GM13977 (cell line): ENCODE results near the gene HES3.
A peak's percentile ranks its signal among the peaks of the same experiment; 100 is the strongest.

Source experiments
- DNase-seq: peaks from one replicate; pipeline ENCODE4 v3.0.0; 2012; ENCODE audit warnings: low spot score
- in situ Hi-C: fragments of 300-500 bp; cut with MboI; formaldehyde crosslinking; loops from one replicate; pipeline ENCODE4 v1.12.0; 2022; ENCODE audit warnings: low sequenced_read_pairs, low pct_unique_long_range_greater_than_20kb, mixed read lengths, inconsistent platforms; ENCODE audit not compliant: unreplicated experiment
- TF ChIP-seq, protein P1 (sequence below): IDR thresholded peaks from 2 replicates; pipeline ENCODE4 v1.5.1; 2012; ENCODE audit warnings: mild to moderate bottlenecking, control low read depth; ENCODE audit not compliant: insufficient read depth; ENCODE audit errors: extremely low read depth, missing control alignments

HES3 gene

DNA sequence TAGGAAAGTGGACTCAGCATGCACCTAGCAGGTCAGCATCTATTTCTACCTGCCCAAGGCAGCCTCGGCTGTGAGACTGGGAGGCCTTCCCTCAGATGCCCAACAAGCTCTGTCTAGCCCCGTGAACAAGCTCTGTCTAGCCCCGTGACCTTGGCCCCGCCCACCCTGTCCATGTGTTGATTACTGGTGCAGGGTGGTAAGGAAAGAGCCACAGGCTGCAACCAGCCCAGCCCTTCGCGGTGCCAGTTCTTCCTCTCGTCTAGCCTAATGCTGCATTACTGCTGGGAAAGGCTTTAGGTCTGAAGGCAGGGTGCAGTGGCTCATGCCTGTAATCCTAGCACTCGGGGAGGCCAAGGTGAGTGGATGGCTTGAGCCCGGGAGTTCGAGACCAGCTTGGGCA lies 14.7 kb downstream of the HES3 start:
- DNase-seq: no peak
- TF ChIP-seq, protein P1, sequence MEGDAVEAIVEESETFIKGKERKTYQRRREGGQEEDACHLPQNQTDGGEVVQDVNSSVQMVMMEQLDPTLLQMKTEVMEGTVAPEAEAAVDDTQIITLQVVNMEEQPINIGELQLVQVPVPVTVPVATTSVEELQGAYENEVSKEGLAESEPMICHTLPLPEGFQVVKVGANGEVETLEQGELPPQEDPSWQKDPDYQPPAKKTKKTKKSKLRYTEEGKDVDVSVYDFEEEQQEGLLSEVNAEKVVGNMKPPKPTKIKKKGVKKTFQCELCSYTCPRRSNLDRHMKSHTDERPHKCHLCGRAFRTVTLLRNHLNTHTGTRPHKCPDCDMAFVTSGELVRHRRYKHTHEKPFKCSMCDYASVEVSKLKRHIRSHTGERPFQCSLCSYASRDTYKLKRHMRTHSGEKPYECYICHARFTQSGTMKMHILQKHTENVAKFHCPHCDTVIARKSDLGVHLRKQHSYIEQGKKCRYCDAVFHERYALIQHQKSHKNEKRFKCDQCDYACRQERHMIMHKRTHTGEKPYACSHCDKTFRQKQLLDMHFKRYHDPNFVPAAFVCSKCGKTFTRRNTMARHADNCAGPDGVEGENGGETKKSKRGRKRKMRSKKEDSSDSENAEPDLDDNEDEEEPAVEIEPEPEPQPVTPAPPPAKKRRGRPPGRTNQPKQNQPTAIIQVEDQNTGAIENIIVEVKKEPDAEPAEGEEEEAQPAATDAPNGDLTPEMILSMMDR: no peak
- in situ Hi-C loops: no loop called here

- in situ Hi-C loops: no loop called here
- DNase-seq: peak; percentile 94
- TF ChIP-seq, protein P1: no peak
Measured at GRCh38 chr1:6259491-6260362, 15.7 kb downstream of the HES3 start.

DNA sequence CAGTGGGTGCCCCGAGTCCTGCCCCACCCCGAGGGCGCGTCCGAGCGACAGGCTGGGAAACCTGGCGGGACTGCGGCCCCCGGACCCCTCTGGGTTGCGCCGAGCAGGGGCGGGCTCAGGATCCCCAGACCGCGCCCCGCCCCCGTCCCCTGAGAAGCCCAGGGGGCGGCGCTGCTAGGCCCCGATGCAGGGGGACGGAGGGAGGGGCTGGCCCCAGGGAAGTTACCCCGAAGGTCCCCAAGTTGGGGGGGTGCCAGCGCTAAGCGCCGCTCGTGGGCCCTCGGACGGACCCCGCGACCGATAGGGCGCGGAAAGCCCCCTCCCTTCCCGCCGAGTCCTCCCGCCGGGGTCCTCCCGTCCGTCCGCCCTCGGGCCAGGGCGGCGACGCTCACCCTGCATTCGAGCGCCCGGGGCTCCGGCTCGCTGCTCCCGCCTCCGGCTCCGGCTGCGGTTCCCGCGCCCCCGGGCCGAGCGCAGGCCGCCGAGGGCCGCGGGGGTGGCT lies 16.5 kb downstream of the HES3 start:
- in situ Hi-C loops: no loop called here
- TF ChIP-seq, protein P1: no peak
- DNase-seq: peak; percentile 73

DNA sequence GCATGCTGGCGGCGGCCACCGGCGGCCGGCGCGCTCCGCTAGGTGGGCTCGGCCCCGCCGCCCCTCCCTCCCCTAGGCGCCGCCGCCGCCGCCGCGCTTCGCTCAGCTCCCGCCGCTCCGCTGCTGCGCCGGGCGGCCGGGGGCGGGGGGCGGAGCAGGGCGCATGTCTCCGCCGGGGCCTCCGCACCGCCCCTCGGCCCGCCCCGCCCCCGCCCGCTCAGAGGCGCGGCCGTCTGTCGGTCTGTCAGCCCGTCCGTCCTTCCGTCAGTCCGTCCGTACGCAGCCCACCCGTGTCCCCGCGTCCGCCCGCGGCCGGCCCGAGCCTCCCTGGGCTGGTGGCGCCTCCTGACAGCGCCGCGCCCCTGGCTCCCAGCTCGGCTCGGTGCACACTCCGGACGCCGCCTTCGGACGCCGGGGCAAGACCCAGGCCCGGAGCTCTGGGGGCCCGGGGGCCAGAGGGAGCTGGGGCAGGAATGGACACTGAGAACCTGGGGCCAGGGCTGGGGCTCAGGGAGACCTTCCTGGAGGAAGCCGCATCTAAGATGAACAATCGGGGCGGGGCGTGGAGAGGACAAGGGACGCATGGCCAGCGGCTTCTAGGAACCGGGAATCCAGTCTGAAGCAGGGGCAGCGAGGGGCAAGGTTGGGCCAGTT lies 17.1 kb downstream of the HES3 start, which contains the start of gene GPR153:
Gene GPR153 (minus strand): TSS at position 138 of the 654 bp plus-strand sequence. CDS start 6,193 bp downstream, outside the sequence.
- DNase-seq: peak; percentile 90
- TF ChIP-seq, protein P1: no peak
- in situ Hi-C loops: no loop called here

DNA sequence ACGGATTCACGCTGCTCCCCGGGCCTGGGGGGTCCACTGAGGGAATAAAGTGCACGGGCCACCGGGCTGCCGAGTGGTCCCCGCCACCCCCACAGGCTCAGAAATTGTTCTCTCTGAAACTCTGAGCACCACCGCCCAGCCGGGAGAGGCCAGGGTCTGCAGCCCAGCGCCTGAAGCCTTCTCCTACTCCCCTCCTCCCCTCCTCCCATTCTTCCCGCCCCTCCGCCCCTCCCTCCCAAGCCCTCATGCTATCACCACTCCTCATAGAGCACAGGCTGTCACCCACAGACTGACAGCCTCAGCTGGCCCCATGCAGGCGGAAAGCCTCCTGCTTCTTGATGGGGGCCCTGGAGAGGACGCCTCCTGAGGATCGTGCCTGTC lies 17.6 kb downstream of the HES3 start:
- no peak for DNase-seq
- in situ Hi-C loops: no loop called here
- TF ChIP-seq, protein P1: no peak

DNA sequence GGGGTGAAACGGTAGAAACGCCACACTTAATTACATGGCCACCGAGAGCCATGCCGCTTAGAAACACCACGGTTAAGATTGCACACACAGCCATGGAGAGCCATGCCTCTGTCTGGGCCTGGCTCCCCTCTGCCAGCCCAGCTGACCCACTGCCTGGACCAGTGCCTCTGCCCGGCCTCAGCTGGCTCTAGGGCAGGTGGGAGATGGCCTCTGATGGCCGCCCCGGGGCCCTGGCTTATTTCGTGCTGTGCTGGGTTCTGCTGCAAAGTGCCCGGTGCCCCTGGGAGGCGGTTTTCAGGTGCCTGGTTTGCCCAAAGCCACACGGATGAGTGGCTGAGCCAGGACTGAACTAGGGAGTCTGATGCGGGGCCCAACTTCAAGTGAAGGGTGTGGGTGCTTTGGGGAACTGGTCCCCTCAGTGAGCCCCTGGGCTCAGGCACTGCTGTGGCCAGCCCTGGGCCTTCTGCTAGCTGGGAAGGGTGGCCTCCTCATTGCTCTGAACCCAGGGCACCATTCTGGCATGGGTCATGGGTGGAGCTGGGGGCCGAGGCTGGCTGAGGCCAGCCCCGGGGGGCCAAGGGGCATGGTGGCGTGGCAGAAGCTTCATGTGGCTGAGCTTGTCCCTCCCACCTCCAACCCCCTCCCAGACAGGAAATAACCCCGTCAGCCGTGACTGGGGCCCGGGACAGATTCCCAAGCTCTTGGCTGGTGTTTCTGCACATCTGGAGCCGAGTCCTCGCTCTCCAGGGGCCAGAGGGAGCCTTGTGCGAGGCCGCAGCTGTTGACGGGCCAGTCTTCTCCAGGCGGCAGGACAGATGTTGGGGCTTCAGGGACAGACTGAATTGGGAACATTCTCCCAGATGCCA lies 18.8 kb downstream of the HES3 start:
- TF ChIP-seq, protein P1: no peak
- in situ Hi-C loops: no loop called here
- no peak for DNase-seq
